GM12865 (cell line): ENCODE measurements around the gene WDR1.
"Not testable (repeated sequence)": the region's sequence is repeated elsewhere in the genome, so short reads cannot be mapped to it uniquely, and the experiment has no call there.

Experiments used
- DNase-seq: peaks from one replicate; pipeline ENCODE4 v3.0.0; 2010; ENCODE audit warnings: low read depth
- H3K4me3 ChIP-seq: 2 replicates; pipeline ENCODE4 v1.5.1; 2011; ENCODE audit warnings: mild to moderate bottlenecking, low read depth, low read length, control low read depth
- CTCF ChIP-seq: IDR thresholded peaks from 2 replicates; pipeline ENCODE4 v1.5.1; 2011; ENCODE audit warnings: low read length, control low read depth, low read depth, inconsistent platforms; ENCODE audit not compliant: insufficient read depth; ENCODE audit errors: missing control alignments

Gene WDR1

GRCh38 chr4:10131202-10131601 lies 14.6 kb upstream of the WDR1 start:
- no peak overlapping the region for H3K4me3 ChIP-seq
- DNase-seq, result no peak
- no peak for TF ChIP-seq CTCF

DNA sequence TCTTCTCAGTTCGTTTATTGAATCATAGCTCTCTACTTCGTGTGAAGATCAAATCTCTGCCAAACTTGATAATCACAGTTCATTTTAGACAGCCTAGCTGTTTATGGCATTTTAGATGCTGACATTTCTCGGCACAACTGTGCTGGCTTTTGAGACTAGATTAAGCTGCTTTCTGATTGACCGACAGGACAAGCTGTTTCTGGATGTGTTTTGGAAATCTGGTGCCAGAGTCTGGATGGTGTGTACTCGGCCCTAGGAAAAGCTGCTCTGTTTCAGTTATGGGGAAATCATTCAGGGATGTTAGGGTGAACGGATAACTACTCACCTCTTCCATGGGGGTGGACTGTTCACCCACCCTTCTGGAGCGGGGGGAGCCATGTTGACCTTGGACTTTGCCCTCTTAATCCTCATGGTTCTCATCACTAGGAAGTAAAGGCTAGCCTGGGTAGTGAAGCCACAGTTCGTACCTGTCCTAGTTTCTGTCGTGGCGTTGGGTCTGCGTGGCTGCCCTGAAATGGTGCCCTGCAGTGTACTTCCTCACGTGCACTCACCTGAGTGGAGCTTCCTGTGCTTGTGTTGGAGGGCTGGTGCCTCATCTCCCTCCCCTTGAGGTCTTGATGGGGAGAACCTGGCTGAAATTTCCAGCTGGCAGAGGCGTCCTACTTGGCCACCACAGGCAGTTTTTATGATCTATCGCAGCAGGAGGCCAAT lies 13.7 kb upstream of the WDR1 start:
- H3K4me3 ChIP-seq, result no peak overlapping the region
- no peak for TF ChIP-seq CTCF
- DNase-seq, result no peak

GRCh38 chr4:10129196-10130177 lies 12.9 kb upstream of the WDR1 start:
- TF ChIP-seq CTCF, result no peak
- no peak overlapping the region for H3K4me3 ChIP-seq
- no peak for DNase-seq

DNA sequence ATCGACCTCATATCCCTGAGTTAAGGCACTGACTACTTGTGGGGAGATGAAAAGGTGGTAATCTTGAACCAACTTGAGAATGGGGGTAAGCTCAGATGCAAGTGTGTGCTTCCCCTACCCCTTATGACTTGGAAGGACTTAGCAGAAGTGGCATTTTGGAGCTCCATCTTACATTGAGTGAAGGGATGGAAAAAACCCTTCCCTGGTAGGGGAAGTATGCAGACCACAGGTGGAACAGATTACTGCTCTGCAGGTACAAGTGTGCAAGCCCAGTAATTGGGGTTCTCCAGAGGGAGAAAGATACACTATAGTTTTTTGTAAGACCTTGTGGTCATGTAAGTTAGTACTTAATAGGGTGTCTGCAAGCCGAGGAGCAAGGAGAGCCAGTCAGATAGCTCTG lies 12.2 kb upstream of the WDR1 start:
- TF ChIP-seq CTCF, result no peak
- no peak overlapping the region for H3K4me3 ChIP-seq
- no peak for DNase-seq

DNA sequence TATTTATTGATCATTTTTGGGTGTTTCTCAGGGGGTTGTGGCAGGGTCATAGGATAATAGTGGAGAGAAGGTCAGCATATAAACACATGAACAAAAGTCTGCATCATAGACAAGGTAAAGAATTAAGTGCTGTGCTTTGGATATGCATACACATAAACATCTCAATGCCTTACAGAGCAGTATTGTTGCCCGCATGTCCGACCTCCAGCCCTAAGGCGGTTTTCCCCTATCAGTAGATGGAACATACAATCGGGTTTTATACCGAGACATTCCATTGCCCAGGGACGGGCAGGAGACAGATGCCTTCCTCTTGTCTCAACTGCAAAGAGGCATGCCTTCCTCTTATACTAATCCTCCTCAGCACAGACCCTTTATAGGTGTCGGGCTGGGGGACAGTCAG lies 10.9 kb upstream of the WDR1 start:
- H3K4me3 ChIP-seq, DNase-seq: not testable (repeated sequence)

DNA sequence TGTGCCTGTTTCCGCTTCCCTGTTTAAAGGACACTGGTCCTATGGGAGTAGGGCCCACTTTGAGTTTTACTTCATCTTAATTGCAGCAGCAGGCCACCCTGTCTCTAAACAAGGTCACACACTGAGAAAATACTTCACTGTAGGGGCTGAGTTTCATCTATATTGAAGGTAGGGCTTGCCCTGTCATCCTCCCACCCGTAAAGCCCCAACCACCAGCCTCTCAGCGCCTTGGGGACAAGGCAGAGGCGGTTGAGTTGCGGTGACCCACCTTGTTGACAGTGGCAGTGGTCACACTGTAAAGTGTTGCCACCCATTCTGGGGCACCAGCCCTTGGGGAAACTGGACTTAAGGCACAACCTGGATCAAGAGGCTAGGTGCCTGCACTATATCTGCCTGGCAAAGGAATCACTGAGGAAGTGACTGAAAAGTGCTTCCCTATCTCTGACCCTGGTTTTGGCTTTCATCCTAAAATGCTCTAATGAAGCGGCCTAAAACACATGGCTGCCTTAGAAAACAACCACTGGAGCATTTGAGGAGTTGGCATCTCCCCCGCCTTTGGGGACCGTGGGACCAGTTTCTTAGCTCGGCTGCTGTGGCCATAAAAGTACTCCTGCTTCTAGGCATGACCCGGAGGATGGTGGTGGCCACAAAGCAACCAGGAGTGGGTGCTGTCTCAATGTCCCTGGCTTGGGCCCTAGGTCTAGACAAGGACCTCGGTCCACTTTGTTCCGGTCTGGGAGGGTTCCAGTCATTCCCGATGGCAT lies 7.8 kb upstream of the WDR1 start:
- H3K4me3 ChIP-seq, result no peak overlapping the region
- TF ChIP-seq CTCF, result no peak
- DNase-seq, result no peak
